A673 (cell line): ENCODE measurements around the gene CXCR5.

Experiments used
- CTCF ChIP-seq: fragments of 300-800, 200-600 bp; sonication (generic); conservative IDR thresholded peaks from 2 replicates; pipeline ENCODE4 v1.5.1; 2017; ENCODE audit warnings: low read depth, mild to moderate bottlenecking, antibody characterized with exemption, low read length, moderate library complexity, mixed read lengths
- EZH2 ChIP-seq: fragments of 200-600 bp; sonication (generic); IDR thresholded peaks from 2 replicates; pipeline ENCODE4 v1.6.1; 2017; ENCODE audit warnings: borderline replicate concordance, low read depth, mild to moderate bottlenecking, mixed read lengths, antibody characterized with exemption, low read length; ENCODE audit not compliant: poor library complexity, severe bottlenecking

GRCh38 chr11:118872403-118872821 lies 11.3 kb upstream of the CXCR5 start:
- TF ChIP-seq CTCF (no peak), EZH2 (no peak)
